ENCODE data around the gene TMEM200A. TPM values are rescaled to one million over a fixed set of nuclear protein-coding genes. Genes with fewer than 3 reads are reported as not detected.

Gene TMEM200A
- total and polyA plus RNA-seq, 3 donors from 2014 or later = 3.6 to 5.5 (median 5.5) TPM

DNA sequence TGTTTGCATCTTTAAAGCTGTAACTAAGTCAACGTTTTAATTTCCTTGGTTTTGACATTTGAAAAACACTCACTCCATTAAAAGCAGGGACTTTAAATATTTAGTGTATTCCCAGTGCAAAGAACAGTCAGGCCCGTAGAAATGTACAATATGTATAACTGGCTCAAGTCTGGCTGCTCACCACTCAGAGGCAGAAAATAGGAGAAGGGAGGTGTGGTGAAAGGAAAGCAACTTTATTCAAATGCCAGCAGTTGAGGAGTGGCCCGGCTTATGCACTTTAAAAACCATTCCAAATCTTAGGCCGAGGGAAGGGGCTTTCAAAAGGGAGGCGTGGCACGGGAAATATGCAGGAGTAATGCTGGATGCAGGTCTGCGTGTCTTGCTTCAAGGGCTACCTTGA, 120.6 kb downstream of the TMEM200A start:
- intact Hi-C loops (cut with DNase I; ENCODE audit: low total_unique reads) = no loop called here
- Histone ChIP-seq H3K27ac (no peak overlapping the region), H3K4me3 (no peak overlapping the region), H3K9me3 (no peaks in the 10 kb centered on the region), H3K36me3 (ENCODE audit: low read depth, missing control alignments) (no peaks in the 10 kb centered on the region), H3K27me3 (no peaks in the 10 kb centered on the region), H3K4me1 (peaks cover 4% of the 10 kb centered on the region)
- 56 to 65% methylated on average over 7 of the region's 7 CpGs for WGBS, 2 donors
- no peak for TF ChIP-seq POLR2A (IDR thresholded peaks at IDR 0.05)
- TF ChIP-seq, protein P1, sequence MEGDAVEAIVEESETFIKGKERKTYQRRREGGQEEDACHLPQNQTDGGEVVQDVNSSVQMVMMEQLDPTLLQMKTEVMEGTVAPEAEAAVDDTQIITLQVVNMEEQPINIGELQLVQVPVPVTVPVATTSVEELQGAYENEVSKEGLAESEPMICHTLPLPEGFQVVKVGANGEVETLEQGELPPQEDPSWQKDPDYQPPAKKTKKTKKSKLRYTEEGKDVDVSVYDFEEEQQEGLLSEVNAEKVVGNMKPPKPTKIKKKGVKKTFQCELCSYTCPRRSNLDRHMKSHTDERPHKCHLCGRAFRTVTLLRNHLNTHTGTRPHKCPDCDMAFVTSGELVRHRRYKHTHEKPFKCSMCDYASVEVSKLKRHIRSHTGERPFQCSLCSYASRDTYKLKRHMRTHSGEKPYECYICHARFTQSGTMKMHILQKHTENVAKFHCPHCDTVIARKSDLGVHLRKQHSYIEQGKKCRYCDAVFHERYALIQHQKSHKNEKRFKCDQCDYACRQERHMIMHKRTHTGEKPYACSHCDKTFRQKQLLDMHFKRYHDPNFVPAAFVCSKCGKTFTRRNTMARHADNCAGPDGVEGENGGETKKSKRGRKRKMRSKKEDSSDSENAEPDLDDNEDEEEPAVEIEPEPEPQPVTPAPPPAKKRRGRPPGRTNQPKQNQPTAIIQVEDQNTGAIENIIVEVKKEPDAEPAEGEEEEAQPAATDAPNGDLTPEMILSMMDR (IDR thresholded peaks at IDR 0.05) = no peak
- no peak for DNase-seq

DNA sequence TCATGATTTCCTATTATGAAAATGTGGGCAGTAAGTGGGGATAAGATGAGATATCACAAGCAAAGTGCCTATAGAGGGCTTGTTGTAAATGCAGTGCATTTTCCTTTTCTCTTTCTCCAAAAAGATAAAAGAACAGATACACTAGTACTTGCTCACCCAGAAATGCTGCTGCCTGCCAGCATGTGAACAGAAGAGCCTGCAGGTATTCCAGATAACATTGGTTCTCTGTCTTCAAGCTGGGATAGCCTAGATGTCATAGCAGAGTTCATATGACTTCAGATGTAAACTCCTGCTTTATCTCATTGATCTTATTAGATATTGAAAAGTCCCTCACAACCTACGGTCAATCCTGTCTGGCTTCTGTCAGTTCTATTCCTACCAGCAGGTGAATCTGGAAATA, 123.7 kb downstream of the TMEM200A start:
- Histone ChIP-seq H3K4me3 (no peak overlapping the region), H3K4me1 (peaks cover 4% of the 10 kb centered on the region), H3K9me3 (no peaks in the 10 kb centered on the region), H3K27ac (no peak overlapping the region), H3K27me3 (no peaks in the 10 kb centered on the region), H3K36me3 (ENCODE audit: low read depth, missing control alignments) (no peaks in the 10 kb centered on the region)
- WGBS, 2 donors = 67 to 100% methylated on average over 1 of the region's 1 CpG
- no peak for DNase-seq
- intact Hi-C loops (cut with DNase I; ENCODE audit: low total_unique reads) = no loop called here
- TF ChIP-seq, protein P1 (IDR thresholded peaks at IDR 0.05) = no peak
- no peak for TF ChIP-seq POLR2A (IDR thresholded peaks at IDR 0.05)

Other genes starting within 250 kb of the TMEM200A start
- gene SAMD3, start 143.1 kb upstream of the TMEM200A start, total RNA-seq = 1 to 10 TPM; 4.4 to 5.5 TPM
- gene SAMD3, start 143.1 kb upstream of the TMEM200A start, polyA plus RNA-seq (ENCODE audit: insufficient read depth, low read depth, low replicate concordance) = 11.8 TPM

Measured in testis (tissue), 3 donors.